ENCODE results near the gene SAFB.

DNA sequence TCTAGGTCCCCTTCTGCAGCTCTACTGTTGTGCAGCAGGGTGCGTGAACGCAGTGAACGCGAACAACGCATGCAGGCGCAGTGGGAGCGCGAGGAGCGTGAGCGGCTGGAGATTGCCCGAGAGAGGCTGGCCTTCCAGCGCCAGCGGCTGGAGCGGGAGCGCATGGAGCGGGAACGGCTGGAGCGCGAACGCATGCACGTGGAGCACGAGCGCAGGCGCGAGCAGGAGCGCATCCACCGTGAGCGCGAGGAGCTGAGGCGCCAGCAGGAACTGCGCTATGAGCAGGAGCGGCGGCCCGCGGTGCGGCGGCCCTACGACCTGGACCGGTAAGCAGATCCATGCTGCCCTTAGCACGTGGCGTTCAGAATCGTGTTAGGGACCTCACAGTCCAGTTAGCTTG, 38.6 kb downstream of the SAFB start:
- no peak for TF ChIP-seq CTCF (IDR thresholded peaks at IDR 0.05; ENCODE audit: low read depth, low read length)
- TF ChIP-seq EZH2phosphoT487 (IDR thresholded peaks at IDR 0.05; ENCODE audit: low read depth) = no peak
